ENCODE results near the gene HSPB8.
"Not testable (repeated sequence)": the region's sequence is repeated elsewhere in the genome, so short reads cannot be mapped to it uniquely, and the experiment has no call there.

Gene HSPB8

GRCh38 chr12:119208626-119209061, 29.9 kb downstream of the HSPB8 start:
- no peak for DNase-seq

- no peak for DNase-seq
These were observed 33.2 kb downstream of the HSPB8 start for GRCh38 chr12:119211884-119212283.

GRCh38 chr12:119216084-119216483, 37.4 kb downstream of the HSPB8 start:
- DNase-seq, result no peak

- not testable (repeated sequence) for DNase-seq
These were observed 40.1 kb downstream of the HSPB8 start for GRCh38 chr12:119218875-119219274.

- no peak for DNase-seq
These were observed 43.7 kb downstream of the HSPB8 start for GRCh38 chr12:119222222-119222951.

- DNase-seq, result no peak
These were observed 46.7 kb downstream of the HSPB8 start for GRCh38 chr12:119225454-119225853.

GRCh38 chr12:119227292-119227691, 48.6 kb downstream of the HSPB8 start:
- DNase-seq, result no peak

- DNase-seq, result no peak
These were observed 50.5 kb downstream of the HSPB8 start for GRCh38 chr12:119229205-119229604.

GRCh38 chr12:119229837-119230236, 51.1 kb downstream of the HSPB8 start:
- DNase-seq, result no peak

GRCh38 chr12:119230807-119231206, 52.1 kb downstream of the HSPB8 start:
- DNase-seq, result no peak

- no peak for DNase-seq
These were observed 53.0 kb downstream of the HSPB8 start for GRCh38 chr12:119231774-119232173.

GRCh38 chr12:119235197-119235751, 56.5 kb downstream of the HSPB8 start:
- no peak for DNase-seq

GRCh38 chr12:119236372-119236771, 57.6 kb downstream of the HSPB8 start:
- DNase-seq, result no peak

GRCh38 chr12:119239040-119239439, 60.3 kb downstream of the HSPB8 start:
- no peak for DNase-seq

- DNase-seq, result no peak
These were observed 62.3 kb downstream of the HSPB8 start for GRCh38 chr12:119241049-119241448.

- DNase-seq, result no peak
These were observed 62.9 kb downstream of the HSPB8 start for GRCh38 chr12:119241580-119242169.
